RWPE1 (cell line): Measurements from ENCODE around the gene TLR4.

Experiments used
- CTCF ChIA-PET: fragments of 350-600 bp; sonication (Branson Sonifier 250); formaldehyde crosslinking; extraction: SDS; loops from one replicate; lab custom pipeline; 2021; lab: Yijun Ruan, JAX
- POLR2A ChIA-PET: fragments of 400-600 bp; formaldehyde crosslinking; extraction: SDS; loops from one replicate; lab custom pipeline; 2020; ENCODE audit warnings: antibody characterized with exemption; ENCODE audit not compliant: low non-redundant PET; lab: Yijun Ruan, JAX
- DNase-seq: peaks from one replicate; pipeline ENCODE4 v3.0.0; 2012; ENCODE audit warnings: low spot score
- H3K27ac ChIP-seq: fragments of 450-650 bp; 2 replicates; pipeline ENCODE4 v1.5.1; 2017
- CTCF ChIP-seq: fragments of 450-650 bp; conservative IDR thresholded peaks from 2 replicates; pipeline ENCODE4 v1.5.1; 2017; ENCODE audit warnings: low read depth, mild to moderate bottlenecking

Gene TLR4

GRCh38 chr9:117734523-117735314 lies 30.5 kb downstream of the TLR4 start:
- POLR2A ChIA-PET, result no interaction called here
- no peak for TF ChIP-seq CTCF
- H3K27ac ChIP-seq, result no peak overlapping the region
- DNase-seq, result no peak
- CTCF ChIA-PET, result no interaction called here

GRCh38 chr9:117737721-117738226 lies 33.6 kb downstream of the TLR4 start:
- CTCF ChIA-PET, result interaction anchor here (0.6 to 1.6 kb wide), 2 partner anchors 14 to 192 kb away, joined by 3 read pairs; no protein-coding TSS in a partner anchor
- DNase-seq, result no peak
- no peak overlapping the region for H3K27ac ChIP-seq
- TF ChIP-seq CTCF, result no peak
- POLR2A ChIA-PET, result no interaction called here

GRCh38 chr9:117739206-117739605 lies 35.0 kb downstream of the TLR4 start:
- POLR2A ChIA-PET, result no interaction called here

GRCh38 chr9:117739624-117740347 lies 35.6 kb downstream of the TLR4 start:
- no peak overlapping the region for H3K27ac ChIP-seq
- DNase-seq, result no peak
- ChIA-PET POLR2A (no interaction called here), CTCF (no interaction called here)
- TF ChIP-seq CTCF, result no peak

More at GRCh38 chr9:117739206-117739605, 35.0 kb downstream of the TLR4 start:
- no peak for TF ChIP-seq CTCF
- no peak overlapping the region for H3K27ac ChIP-seq
- CTCF ChIA-PET, result no interaction called here
- no peak for DNase-seq

- TF ChIP-seq CTCF, result no peak
- ChIA-PET POLR2A (no interaction called here), CTCF (interaction anchor here (0.8 kb wide), 1 partner anchor 951 kb away, joined by 3 read pairs; no protein-coding TSS in a partner anchor)
- DNase-seq, result no peak
- H3K27ac ChIP-seq, result no peak overlapping the region
Measured at GRCh38 chr9:117742131-117742530, 37.9 kb downstream of the TLR4 start.

- DNase-seq, result no peak
- CTCF ChIA-PET, result no interaction called here
Measured at GRCh38 chr9:117744369-117744768, 40.2 kb downstream of the TLR4 start.

More at GRCh38 chr9:117744369-117744768, 40.2 kb downstream of the TLR4 start:
- POLR2A ChIA-PET, result no interaction called here
- no peak overlapping the region for H3K27ac ChIP-seq
- TF ChIP-seq CTCF, result no peak
